ENCODE results near the gene HOXD10.

Gene HOXD10

DNA sequence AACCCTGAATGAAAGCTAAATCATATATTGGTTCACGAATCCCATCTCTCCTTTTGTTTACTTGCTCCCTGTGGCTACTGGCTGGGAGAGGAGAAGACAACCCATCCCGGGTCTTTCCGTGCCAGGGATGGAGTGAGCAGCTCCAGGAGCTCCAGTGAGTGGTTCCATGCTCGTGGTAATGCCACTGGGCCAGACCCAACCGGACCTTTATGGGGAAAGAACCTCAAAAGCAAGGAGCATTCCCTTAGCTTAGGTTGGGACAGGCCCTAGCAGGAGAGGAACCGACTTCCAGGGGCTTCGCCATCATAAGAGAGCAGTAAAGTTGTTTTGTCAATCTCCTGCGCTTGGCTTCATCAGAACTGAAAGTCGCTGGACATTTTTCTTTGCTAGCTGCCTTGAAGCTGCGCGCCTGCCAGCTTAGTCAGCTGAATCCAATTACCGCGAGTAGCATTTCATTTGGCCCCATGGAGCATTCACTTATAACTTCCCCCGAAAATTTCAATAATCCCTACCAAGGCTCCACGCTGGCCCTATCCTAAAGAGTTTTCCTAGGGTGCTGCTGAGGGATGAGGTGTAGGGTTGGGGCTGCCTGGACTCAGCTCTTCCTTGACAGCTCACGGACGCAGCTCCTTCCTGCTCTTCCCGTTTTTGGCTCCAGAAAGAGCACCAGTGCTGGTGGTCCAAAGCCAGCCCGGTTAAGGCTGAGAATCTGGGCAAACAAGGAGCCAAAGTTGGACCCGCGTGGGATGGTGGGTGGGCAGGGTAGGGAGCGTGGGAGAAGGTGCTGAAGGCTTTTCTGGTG, 45.4 kb downstream of the HOXD10 start:
- DNase-seq (ENCODE audit: low read depth in 4 of 4, low spot score in 1 of 4), result no peak

DNA sequence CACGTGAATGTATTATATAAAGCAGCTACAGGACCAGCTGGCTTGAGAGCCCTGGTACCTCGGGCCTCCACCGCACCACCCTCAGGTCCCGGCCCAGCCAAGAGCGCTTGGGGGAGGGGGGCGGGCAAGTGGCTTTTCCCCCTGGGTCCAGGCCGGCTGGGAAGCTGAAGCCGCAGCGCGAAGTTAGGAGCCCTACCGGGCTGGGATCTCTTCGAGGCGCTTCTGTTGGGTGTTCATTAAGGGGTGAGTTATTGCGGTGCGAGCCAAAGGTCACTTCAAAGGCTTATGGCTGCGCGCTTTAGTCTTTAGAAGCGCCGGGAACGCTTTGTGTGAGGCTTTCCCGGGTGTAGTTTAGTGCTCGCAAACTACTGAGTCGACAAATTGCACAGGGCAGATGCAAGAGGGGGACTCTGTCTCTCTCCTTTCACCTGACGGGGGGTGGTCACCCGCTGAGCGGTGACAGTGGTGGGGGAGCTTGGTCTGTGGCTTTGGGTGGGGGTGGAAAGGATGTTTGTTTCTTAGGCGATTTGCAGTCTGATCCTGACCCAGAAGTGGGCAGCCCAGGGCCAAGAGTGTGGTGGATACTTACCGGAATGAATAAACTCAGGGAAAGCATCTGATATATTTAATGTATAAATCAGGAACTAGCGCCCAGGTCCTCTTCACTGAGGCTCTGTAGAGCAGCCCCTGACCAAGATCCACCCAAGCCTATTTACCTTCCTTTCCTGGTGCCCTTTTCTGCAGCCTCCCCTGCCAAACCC, 46.5 kb downstream of the HOXD10 start:
- DNase-seq (ENCODE audit: low read depth in 4 of 4, low spot score in 1 of 4), result no peak

DNA sequence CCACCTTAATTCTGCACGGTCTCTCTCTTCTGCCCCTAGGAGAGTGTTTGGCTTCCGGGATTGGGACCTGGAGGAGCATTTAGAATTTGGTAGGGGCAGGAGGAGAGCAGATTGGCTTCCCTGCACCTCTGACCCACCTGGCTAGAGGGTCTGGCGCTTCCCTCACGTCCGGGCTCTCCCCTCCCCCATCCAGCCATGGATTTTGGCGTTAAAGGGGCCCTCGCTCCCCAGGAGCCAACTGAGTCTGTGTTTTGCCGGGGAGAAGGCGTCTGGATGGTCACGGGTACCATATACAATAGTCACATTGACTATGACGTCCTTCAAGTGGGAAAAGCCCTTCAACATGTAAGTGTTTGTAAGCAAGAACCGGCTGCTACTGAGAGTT, 47.1 kb downstream of the HOXD10 start:
- DNase-seq (ENCODE audit: low read depth in 4 of 4, low spot score in 1 of 4), result no peak

DNA sequence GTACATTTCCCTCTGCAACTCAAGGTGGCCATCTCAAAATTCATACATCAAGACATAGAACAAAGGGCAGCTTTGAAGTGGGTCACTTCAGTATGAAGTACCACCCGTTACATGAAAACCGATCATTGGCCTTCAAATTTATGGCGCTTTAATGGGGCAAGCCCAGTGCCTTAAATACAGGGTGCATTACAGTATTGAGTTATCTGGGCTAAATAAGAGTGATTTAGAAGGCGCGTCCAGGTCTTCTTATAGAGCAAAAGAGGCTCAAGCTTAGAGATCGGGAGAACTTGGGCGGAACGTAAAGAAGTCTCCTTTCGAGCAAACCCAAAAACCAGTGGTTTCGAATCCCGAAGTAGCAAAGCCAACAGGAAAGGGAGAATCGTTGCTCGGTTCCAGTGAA, 47.6 kb downstream of the HOXD10 start:
- DNase-seq (ENCODE audit: low read depth in 4 of 4, low spot score in 1 of 4), result no peak

DNA sequence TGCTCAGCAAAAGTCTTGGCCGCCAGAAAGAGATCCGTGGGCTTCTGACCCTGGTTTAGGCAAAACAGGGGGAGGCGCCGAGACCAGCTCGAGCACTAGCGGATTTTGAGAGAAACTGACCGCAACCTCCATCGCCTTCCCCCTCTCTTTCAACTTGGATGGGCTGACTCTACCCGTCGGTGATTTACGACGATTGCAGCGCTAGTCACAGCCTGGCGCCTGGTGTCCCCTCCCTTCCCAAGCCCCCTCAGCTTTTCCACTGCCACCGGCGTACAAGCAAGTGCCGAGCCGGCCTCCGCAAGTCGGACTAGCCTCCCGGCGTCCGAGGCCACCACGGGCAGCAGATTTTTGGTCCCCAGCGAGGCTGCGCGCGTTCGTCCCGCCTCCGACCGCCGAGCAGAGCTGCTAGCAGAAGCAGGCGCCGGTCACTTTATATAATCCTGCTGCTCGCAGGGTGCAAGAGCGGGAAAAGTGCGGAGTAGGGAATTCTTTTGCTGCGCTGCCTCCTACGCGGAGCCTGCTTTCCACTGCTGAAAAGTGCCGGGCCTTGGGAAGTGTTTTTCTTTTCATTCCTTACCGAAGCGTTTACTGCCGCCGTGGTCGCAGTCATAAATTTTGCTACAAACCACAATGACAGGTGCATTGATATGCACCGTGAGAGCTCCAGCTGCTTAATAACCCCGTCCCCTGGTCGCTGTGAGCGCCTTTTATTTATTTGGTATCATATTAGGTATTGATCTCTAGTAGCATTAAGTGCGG, 48.2 kb downstream of the HOXD10 start:
- DNase-seq (ENCODE audit: low read depth in 4 of 4, low spot score in 1 of 4), result no peak

DNA sequence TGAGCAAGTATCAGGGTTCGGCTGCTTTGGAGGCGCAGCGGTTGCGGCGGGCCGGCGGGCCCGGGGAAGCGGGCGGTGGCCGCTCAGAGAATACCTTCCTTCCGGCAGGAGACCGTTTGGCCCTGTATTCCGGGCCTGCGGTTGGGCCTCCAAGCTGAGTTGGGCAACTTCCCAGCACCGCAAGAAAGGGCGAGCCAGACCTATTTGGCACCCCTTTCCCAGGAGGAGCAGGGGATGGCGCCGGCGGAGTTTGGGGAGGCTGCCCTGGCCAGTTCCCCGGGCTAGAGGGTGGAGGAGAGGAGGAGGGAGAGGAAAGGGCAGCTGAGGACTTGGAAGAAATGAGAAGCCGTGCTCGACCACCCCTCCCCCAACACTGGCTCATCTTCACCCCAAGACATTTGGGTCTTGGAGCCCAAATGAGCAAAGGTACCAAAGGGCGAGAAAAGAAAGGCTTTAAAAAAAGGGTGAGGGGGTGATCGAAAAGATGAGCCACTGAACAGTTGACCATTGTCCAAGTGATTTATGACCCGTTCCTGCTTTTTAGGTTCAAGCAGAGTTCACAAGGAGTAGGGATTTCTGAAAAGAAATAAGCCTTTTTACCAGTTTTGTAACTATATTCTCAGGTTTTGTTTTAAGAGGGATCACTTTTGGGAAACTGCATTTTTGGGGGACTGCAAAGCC, 48.9 kb downstream of the HOXD10 start:
- no peak for DNase-seq (ENCODE audit: low read depth in 4 of 4, low spot score in 1 of 4)

DNA sequence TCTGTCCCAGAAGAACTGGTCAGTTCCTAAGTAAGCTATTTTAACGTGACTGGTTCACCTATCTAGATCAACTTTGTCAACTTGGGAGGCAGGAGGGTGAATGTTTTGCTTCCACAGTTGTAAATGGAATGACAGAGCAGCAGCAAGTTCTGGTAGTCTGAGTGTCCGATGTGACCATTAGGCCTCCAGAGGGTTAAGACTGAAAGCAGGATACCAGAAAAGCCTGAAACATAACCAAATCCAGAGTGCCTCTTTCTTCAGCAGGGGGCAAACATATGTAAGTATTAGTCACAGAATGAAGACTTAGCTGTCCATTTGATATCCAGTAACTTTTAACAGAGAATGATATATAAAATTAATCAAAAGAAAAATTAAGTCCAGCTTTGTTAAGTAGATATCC, 49.7 kb downstream of the HOXD10 start:
- DNase-seq (ENCODE audit: low read depth in 4 of 4, low spot score in 1 of 4), result no peak

DNA sequence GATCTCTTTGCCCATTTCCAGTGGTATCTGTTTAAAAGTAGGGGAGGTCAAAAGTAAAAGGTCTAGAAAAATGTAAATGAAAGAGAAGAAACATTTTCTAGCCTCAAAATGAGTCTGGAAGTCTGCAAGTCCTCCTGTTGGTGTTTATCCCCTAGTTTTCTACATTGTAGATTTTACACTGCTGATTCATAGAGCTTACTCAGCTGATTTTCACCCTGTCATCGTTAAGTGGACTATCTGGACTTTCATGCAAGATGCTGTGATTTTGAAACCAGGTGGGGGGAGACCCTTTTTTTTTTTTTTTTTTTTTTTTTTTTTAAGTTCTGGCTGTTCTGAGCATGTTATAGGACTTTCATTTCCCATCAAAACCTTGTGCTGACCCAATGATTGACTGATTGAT, 50.8 kb downstream of the HOXD10 start:
- no peak for DNase-seq (ENCODE audit: low read depth in 4 of 4, low spot score in 1 of 4)

DNA sequence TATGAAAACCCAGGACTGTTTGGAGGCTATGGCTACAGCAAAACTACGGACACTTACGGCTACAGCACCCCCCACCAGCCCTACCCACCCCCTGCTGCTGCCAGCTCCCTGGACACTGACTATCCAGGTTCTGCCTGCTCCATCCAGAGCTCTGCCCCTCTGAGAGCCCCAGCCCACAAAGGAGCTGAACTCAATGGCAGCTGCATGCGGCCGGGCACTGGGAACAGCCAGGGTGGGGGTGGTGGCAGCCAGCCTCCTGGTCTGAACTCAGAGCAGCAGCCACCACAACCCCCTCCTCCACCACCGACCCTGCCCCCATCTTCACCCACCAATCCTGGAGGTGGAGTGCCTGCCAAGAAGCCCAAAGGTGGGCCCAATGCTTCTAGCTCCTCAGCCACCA, 52.6 kb downstream of the HOXD10 start:
- DNase-seq (ENCODE audit: low read depth in 4 of 4, low spot score in 1 of 4), result no peak
